Loucy (cell line): ENCODE data around the gene RNF8.
"Not testable (repeated sequence)": the region's sequence is repeated elsewhere in the genome, so short reads cannot be mapped to it uniquely, and the experiment has no call there.

Experiments
- H2AFZ ChIP-seq: fragments of 200-600 bp; sonication (generic); 2 replicates; pipeline ENCODE4 v1.6.0; 2016; ENCODE audit warnings: antibody characterized with exemption, mild to moderate bottlenecking, low read length, moderate library complexity
- H3F3A ChIP-seq: fragments of 200-600 bp; 2 replicates; pipeline ENCODE4 v1.6.0; 2016; ENCODE audit warnings: antibody characterized with exemption, low read depth, mild to moderate bottlenecking
- H3K27me3 ChIP-seq: fragments of 200-600 bp; sonication (generic); 2 replicates; pipeline ENCODE4 v1.6.1; 2014; ENCODE audit warnings: low read length, mild to moderate bottlenecking; ENCODE audit not compliant: insufficient read depth, poor library complexity, severe bottlenecking
- H3K36me3 ChIP-seq: fragments of 200-600 bp; sonication (generic); 2 replicates; pipeline ENCODE4 v1.6.1; 2016; ENCODE audit warnings: low read length; ENCODE audit not compliant: insufficient read depth
- H3K4me1 ChIP-seq: fragments of 200-600 bp; sonication (generic); 2 replicates; pipeline ENCODE4 v1.5.1; 2014; ENCODE audit warnings: low read length, mild to moderate bottlenecking; ENCODE audit not compliant: insufficient read depth, poor library complexity, severe bottlenecking
- H3K4me2 ChIP-seq: fragments of 200-600 bp; sonication (generic); 2 replicates; pipeline ENCODE4 v1.6.0; 2014; ENCODE audit warnings: antibody characterized with exemption, low read length, low read depth, mild to moderate bottlenecking; ENCODE audit not compliant: poor library complexity, severe bottlenecking
- H3K4me3 ChIP-seq: fragments of 200-600 bp; sonication (generic); 2 replicates; pipeline ENCODE4 v1.5.1; 2014; ENCODE audit warnings: low read length, mild to moderate bottlenecking, mixed read lengths; ENCODE audit not compliant: poor library complexity, severe bottlenecking
- H3K79me2 ChIP-seq: fragments of 200-600 bp; sonication (generic); 2 replicates; pipeline ENCODE4 v1.6.1; 2014; ENCODE audit warnings: low read length; ENCODE audit not compliant: insufficient read depth
- H3K9ac ChIP-seq: fragments of 200-600 bp; sonication (generic); 2 replicates; pipeline ENCODE4 v1.6.0; 2014; ENCODE audit warnings: mild to moderate bottlenecking, low read depth, low read length, moderate library complexity; ENCODE audit not compliant: poor library complexity, severe bottlenecking
- H3K9me2 ChIP-seq: fragments of 200-600 bp; sonication (generic); replicated peaks from 2 replicates; pipeline ENCODE4 v1.6.1; 2016; ENCODE audit warnings: low read depth, low read length, mixed read lengths
- H3K9me3 ChIP-seq: fragments of 200-600 bp; sonication (generic); 2 replicates; pipeline ENCODE4 v1.6.1; 2014; ENCODE audit warnings: mild to moderate bottlenecking, antibody characterized with exemption, low read length, low read depth; ENCODE audit not compliant: insufficient read depth
- H4K20me1 ChIP-seq: fragments of 200-600 bp; sonication (generic); 2 replicates; pipeline ENCODE4 v1.6.0; 2014; ENCODE audit warnings: antibody characterized with exemption, low read length, mild to moderate bottlenecking; ENCODE audit not compliant: insufficient read depth, poor library complexity, severe bottlenecking
- EZH2phosphoT487 ChIP-seq: fragments of 200-600 bp; IDR thresholded peaks from 2 replicates; pipeline ENCODE4 v1.6.1; 2018; ENCODE audit warnings: antibody characterized with exemption, mild to moderate bottlenecking, moderate library complexity, borderline replicate concordance
- TF ChIP-seq, protein P1 (sequence below): fragments of 200-600 bp; sonication (generic); conservative IDR thresholded peaks from 2 replicates; pipeline ENCODE4 v1.5.1; 2014; ENCODE audit warnings: mild to moderate bottlenecking, antibody characterized with exemption, low read length

Gene RNF8

DNA sequence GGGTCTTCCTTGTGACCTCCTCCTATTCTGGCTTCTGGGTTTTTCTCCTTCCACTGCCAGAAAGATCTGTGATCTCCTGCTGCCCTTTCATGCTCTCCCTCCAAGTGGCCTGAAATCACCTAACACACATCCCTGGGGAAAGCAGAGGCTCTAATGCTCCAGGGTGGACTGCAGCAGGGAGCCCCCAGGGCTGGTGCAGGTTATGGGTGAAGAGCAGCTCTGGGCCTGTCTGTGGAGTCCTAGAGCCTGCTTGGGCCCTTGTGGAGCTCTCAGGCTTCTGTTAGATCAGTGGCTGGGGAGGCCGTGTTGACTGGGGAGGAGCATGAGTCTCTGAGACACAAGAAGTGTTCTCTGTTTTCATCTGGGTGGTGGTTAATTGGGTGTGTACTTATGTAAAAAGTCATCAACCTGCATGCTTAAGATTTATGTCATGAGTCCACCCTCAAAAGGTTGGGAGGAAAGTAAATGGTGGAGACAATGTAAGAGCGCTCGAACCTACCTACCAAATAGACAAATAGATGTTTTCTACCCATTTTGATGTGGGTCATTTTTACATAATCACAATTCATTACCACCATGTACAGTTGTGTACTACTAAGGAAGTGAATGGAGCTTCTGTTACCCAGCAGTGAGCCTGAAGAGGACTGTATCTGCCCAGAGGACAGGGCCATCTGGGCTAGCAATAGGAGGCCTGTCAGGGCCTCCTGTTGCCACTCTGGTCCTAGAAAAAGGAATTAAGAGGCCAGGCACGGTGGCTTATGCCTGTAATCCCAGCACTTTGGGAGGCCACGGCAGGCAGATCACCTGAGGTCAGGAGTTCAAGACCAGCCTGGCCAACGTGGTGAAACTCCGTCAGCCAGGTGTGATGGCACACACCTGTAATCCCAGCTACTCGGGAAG, 32.0 kb upstream of the RNF8 start:
- Histone ChIP-seq H4K20me1 (no peaks in the 10 kb centered on the region), H3K79me2 (no peaks in the 10 kb centered on the region), H3K4me3 (no peak overlapping the region), H3F3A (no peaks in the 10 kb centered on the region), H2AFZ (no peak overlapping the region), H3K4me1 (no peaks in the 10 kb centered on the region), H3K36me3 (peaks cover 59% of the 10 kb centered on the region; the same call in 1 of the 2 replicates), H3K4me2 (no peak overlapping the region), H3K9me3 (no peaks in the 10 kb centered on the region), H3K9me2 (no peaks in the 10 kb centered on the region), H3K9ac (no peak overlapping the region), H3K27me3 (no peaks in the 10 kb centered on the region)
- TF ChIP-seq, protein P1, sequence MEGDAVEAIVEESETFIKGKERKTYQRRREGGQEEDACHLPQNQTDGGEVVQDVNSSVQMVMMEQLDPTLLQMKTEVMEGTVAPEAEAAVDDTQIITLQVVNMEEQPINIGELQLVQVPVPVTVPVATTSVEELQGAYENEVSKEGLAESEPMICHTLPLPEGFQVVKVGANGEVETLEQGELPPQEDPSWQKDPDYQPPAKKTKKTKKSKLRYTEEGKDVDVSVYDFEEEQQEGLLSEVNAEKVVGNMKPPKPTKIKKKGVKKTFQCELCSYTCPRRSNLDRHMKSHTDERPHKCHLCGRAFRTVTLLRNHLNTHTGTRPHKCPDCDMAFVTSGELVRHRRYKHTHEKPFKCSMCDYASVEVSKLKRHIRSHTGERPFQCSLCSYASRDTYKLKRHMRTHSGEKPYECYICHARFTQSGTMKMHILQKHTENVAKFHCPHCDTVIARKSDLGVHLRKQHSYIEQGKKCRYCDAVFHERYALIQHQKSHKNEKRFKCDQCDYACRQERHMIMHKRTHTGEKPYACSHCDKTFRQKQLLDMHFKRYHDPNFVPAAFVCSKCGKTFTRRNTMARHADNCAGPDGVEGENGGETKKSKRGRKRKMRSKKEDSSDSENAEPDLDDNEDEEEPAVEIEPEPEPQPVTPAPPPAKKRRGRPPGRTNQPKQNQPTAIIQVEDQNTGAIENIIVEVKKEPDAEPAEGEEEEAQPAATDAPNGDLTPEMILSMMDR, result no peak
- TF ChIP-seq EZH2phosphoT487, result no peak

DNA sequence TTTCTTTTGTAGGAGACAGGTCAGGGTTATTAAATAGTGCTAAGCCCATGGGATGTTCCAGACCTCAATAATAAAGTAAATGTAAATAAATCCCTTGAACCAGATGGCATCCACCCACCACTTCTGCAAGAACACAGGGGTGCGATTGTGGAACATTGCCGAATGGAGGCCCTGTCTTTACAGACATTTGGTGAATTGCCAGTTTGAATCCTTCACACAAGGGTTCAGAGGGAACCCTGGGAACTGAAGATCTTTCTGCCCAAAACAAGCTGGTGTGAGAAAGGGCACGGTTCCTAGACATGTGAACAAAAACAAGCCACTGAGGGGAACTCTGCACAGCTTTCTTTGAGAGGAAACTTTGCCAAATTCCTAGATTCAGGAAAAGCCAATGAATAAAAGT, 30.2 kb upstream of the RNF8 start:
- H3K9me2 ChIP-seq, result no peaks in the 10 kb centered on the region
- no peaks in the 10 kb centered on the region for H3K4me1 ChIP-seq
- no peaks in the 10 kb centered on the region for H3K27me3 ChIP-seq
- no peak for TF ChIP-seq EZH2phosphoT487
- TF ChIP-seq, protein P1, result no peak
- H3K79me2 ChIP-seq, result no peaks in the 10 kb centered on the region
- no peak overlapping the region for H3K9ac ChIP-seq
- H2AFZ ChIP-seq, result no peak overlapping the region
- no peaks in the 10 kb centered on the region for H3K9me3 ChIP-seq
- H3K4me3 ChIP-seq, result no peak overlapping the region
- H4K20me1 ChIP-seq, result no peaks in the 10 kb centered on the region
- H3F3A ChIP-seq, result peaks cover 2% of the 10 kb centered on the region; the same call in 1 of the 2 replicates
- peaks cover 41% of the 10 kb centered on the region; the same call in 1 of the 2 replicates for H3K36me3 ChIP-seq
- no peak overlapping the region for H3K4me2 ChIP-seq

DNA sequence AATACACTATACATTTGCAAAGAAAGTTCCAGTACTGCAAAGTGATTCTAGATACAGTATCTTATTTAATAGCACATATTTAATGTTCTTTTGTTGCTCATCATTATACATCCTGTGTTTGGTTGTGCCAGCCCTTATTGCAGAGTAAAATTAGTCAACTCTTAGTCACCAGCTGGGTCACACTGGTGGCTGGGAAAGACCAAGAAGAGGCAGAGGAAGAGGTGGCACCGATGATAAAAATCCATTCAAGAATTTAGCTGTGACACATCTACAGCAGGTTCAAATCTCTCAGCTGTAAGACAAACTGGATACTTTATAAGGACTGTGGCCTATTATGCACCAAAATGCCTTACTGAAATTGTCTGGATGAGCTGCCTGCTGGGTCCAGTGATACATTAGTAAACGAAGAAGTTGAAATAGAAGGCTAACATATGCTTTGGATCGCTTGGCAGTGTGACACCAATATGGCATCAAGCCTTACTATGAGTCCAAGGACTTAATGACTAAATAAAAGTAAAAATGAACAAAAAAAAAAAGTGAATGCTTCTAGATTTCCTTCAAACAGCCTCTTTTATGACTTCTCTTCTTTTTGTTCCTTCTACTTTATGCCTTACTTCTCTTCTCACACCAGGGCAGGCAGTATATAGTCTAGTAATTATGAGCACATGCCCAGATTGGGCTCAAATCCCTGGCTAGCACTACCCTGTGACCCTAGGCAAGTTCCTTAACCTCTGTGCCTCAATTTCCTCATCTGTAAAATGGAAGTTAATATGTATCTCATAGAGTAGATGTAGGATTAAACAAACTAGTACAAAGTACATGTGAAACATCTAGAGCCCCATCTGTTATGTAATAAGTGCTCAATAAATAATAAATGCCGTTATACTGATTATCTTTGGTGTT, 29.4 kb upstream of the RNF8 start:
- no peak overlapping the region for H3K9ac ChIP-seq
- no peaks in the 10 kb centered on the region for H3K9me2 ChIP-seq
- no peaks in the 10 kb centered on the region for H3K9me3 ChIP-seq
- no peak overlapping the region for H3K4me3 ChIP-seq
- TF ChIP-seq, protein P1, result no peak
- no peak for TF ChIP-seq EZH2phosphoT487
- no peaks in the 10 kb centered on the region for H4K20me1 ChIP-seq
- H3K4me1 ChIP-seq, result no peaks in the 10 kb centered on the region
- H3K4me2 ChIP-seq, result no peak overlapping the region
- no peak overlapping the region for H2AFZ ChIP-seq
- peaks cover 37% of the 10 kb centered on the region; the same call in 1 of the 2 replicates for H3K36me3 ChIP-seq
- no peaks in the 10 kb centered on the region for H3K79me2 ChIP-seq
- H3K27me3 ChIP-seq, result no peaks in the 10 kb centered on the region
- peaks cover 2% of the 10 kb centered on the region; the same call in 1 of the 2 replicates for H3F3A ChIP-seq

DNA sequence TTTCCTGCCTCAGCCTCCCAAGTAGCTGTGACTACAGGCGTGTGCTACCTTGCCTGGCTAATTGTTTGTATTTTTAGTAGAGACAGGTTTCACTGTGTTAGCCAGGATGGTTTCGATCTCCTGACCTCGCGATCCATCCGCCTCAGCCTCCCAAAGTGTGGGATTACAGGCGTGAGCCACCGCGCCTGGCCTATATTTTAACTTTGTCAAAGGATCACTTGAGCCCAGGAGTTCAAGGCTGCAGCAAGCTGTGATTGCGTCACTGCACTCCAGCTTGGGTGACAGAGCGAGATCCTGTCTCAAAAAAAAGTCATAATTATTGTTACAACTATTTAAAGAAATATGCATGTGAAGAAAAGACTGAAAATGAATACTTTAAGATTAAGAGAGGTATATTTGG, 23.4 kb upstream of the RNF8 start:
- not testable (repeated sequence) for H3K9ac ChIP-seq, H3F3A ChIP-seq, H2AFZ ChIP-seq, H3K27me3 ChIP-seq, H3K9me2 ChIP-seq, H3K79me2 ChIP-seq, H4K20me1 ChIP-seq, H3K4me2 ChIP-seq, H3K4me1 ChIP-seq, H3K4me3 ChIP-seq, H3K9me3 ChIP-seq
- H3K36me3 ChIP-seq, result peaks cover 32% of the 10 kb centered on the region; the same call in 1 of the 2 replicates
